ENCODE measurements around the gene VAV3.
A peak's percentile ranks its signal among the peaks of the same experiment; 100 is the strongest.

The VAV3 gene

DNA sequence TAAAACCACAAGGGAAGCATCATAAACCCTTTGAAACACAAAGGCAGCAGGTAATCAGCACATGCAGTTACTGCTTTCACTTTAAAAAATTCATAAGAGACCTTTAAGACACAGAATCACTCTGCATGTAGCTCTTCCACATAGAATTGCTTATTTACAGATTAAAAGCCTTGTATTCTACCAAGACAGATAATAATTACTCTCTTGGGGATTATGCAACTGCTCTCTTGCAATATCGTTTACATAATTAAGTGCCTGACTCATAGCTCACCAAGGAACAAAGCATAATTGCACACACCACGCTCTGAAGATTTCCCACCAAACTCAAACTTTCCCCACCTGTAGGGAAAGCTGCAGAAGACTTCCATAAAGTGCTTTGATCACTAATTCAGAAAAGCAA lies 87.9 kb downstream of the VAV3 start:
- DNase-seq (ENCODE audit: low spot score), result peak; percentile 7
- POLR2A ChIA-PET (ENCODE audit: low non-redundant PET), result no interaction called here
- TF ChIP-seq, protein P1, sequence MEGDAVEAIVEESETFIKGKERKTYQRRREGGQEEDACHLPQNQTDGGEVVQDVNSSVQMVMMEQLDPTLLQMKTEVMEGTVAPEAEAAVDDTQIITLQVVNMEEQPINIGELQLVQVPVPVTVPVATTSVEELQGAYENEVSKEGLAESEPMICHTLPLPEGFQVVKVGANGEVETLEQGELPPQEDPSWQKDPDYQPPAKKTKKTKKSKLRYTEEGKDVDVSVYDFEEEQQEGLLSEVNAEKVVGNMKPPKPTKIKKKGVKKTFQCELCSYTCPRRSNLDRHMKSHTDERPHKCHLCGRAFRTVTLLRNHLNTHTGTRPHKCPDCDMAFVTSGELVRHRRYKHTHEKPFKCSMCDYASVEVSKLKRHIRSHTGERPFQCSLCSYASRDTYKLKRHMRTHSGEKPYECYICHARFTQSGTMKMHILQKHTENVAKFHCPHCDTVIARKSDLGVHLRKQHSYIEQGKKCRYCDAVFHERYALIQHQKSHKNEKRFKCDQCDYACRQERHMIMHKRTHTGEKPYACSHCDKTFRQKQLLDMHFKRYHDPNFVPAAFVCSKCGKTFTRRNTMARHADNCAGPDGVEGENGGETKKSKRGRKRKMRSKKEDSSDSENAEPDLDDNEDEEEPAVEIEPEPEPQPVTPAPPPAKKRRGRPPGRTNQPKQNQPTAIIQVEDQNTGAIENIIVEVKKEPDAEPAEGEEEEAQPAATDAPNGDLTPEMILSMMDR (conservative IDR thresholded peaks at IDR 0.05; ENCODE audit: low read depth), result no peak
- CTCF ChIA-PET, result interaction anchor here (0.6 kb wide), 1 partner anchor 600 kb away, joined by 3 read pairs; no protein-coding TSS in a partner anchor
- no peak overlapping the region for H3K27ac ChIP-seq

DNA sequence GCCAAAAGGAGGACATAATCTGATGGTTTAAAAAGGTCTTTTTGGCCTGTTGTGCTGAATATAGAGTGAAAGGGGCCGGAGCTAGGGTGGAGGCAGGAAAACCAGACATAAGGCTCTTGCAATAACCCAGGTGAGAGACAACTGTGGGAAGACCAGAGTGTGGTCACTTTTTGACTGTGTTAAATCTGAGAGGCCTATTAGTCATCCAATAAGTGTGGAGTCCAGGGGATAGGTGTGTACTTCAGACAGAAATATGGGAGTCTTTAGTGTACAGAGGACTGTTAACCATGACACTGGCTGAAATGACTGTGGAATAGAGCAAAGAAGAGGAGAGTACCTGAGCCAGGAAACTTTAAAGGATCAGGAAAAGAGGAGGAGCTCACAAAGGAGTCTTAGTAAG lies 89.3 kb downstream of the VAV3 start:
- TF ChIP-seq, protein P1 (conservative IDR thresholded peaks at IDR 0.05; ENCODE audit: low read depth), result no peak
- DNase-seq (ENCODE audit: low spot score), result no peak
- H3K27ac ChIP-seq, result no peak overlapping the region
- ChIA-PET POLR2A (ENCODE audit: low non-redundant PET) (no interaction called here), CTCF (interaction anchor here (0.6 kb wide), 1 partner anchor 163 kb away, joined by 5 read pairs; no protein-coding TSS in a partner anchor)

DNA sequence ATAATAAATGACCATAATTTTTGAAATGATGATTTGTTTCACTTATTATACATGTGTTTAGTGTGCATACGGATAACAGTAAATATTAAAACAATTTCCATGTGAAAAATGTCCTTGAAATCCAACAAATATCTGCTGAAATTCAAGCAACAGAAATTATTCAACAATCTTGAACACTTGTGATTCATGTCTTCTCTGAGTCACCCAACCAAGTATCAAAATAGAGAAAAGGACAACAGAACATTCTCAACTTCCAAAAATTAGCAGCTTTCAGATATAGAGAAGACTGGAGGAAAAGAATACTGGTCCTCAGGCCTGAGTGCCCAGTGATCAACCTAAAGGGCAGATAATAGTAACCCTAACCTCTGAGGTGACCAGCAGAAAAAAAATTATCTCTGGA lies 90.8 kb downstream of the VAV3 start:
- H3K27ac ChIP-seq, result no peak overlapping the region
- CTCF ChIA-PET, result no interaction called here
- no peak for DNase-seq (ENCODE audit: low spot score)
- TF ChIP-seq, protein P1 (conservative IDR thresholded peaks at IDR 0.05; ENCODE audit: low read depth), result no peak
- POLR2A ChIA-PET (ENCODE audit: low non-redundant PET), result no interaction called here

DNA sequence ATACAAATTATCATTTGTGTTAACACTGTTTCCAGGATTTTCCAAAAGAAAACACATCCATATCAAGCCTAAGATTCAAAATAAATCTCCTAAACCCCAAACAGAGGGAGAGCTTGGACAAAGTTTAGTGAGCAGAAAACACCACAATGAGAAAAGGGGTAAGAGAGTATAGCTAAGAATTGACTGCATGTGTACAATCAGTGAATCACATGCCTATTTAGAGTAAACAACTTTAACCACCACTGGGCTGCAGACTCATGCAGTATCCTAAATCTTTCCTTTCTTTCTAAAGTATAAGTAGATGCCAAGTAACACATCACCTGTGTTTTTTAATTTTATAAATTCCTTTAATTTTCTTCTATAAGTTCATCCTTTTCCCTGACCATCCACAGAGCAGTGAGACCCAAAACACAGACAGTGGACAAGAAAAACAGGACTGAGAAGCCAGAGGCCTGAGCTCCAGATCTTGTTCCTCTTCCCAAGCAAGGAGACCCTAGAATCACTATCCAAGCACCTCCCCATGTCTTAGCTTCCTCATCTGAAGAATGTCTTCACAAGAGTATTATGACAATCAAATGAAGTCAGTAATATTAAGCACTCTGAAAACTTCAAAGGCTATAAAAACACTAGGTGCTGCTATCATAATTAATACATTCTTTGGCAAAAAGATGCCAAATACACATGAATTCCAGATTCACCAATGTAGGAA lies 93.1 kb downstream of the VAV3 start:
- no peak overlapping the region for H3K27ac ChIP-seq
- POLR2A ChIA-PET (ENCODE audit: low non-redundant PET), result no interaction called here
- DNase-seq (ENCODE audit: low spot score), result no peak
- CTCF ChIA-PET, result no interaction called here
- TF ChIP-seq, protein P1 (conservative IDR thresholded peaks at IDR 0.05; ENCODE audit: low read depth), result no peak

DNA sequence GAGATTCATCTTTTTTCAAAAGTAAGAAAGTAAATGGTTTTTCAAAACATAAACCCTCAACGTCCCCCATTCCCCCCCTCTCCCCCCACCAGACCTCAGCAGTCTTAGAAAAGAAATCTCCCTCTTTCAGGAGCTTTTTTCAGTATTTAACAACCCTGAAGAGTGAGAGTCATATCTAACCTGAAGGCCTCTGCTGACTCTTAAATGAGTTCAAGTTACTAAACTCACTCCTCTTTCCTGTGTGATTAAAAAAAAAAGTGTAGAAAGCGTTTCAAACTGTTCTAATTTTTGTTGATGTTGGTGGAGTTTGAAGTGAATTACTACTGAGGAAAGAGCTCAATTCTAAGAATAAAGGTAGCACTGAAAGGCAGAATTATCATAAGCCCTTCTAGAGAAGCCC lies 93.7 kb downstream of the VAV3 start:
- ChIA-PET CTCF (no interaction called here), POLR2A (ENCODE audit: low non-redundant PET) (no interaction called here)
- no peak for DNase-seq (ENCODE audit: low spot score)
- TF ChIP-seq, protein P1 (conservative IDR thresholded peaks at IDR 0.05; ENCODE audit: low read depth), result no peak
- no peak overlapping the region for H3K27ac ChIP-seq

DNA sequence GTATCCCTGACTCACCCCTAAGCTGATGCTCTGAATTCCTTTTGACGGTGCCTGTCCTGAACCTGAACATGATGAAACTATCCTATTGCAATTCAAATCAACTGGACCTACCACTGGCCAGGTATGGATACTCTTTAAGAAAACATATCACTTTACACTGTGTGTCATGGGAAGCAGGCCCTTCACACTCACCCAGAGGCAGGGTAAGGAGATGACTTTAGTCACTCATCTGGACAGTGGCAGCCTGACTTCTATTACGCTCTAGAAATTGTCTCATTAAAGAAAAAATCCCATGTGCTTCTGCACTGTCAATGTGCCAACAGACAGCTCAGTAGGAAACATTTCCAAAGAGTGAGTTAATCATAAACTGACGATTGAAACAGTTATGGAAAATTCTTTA lies 94.3 kb downstream of the VAV3 start:
- H3K27ac ChIP-seq, result no peak overlapping the region
- TF ChIP-seq, protein P1 (conservative IDR thresholded peaks at IDR 0.05; ENCODE audit: low read depth), result no peak
- DNase-seq (ENCODE audit: low spot score), result no peak
- CTCF ChIA-PET, result interaction anchor here (0.6 kb wide), 1 partner anchor 102 kb away, joined by 3 read pairs; no protein-coding TSS in a partner anchor
- POLR2A ChIA-PET (ENCODE audit: low non-redundant PET), result no interaction called here
